Measurements from ENCODE around the gene JARID2. TPM values are rescaled to one million over a fixed set of nuclear protein-coding genes. Genes with fewer than 3 reads are reported as not detected.

The JARID2 gene
- polyA plus RNA-seq, 1 donor (not counting 4 experiments of a cell fraction or from before 2014, with no cell fraction given): 11.0 TPM

GRCh38 chr6:15382089-15382488 is 136.2 kb downstream of the JARID2 start:
- no peak for DNase-seq (ENCODE audit: low read depth, low spot score)
- Histone ChIP-seq H3K4me2 (ENCODE audit: control insufficient read depth, extremely low read depth, insufficient read depth, low read depth, low read length) (no peak overlapping the region), H3K9me3 (ENCODE audit: control insufficient read depth, low read depth, low read length) (no peaks in the 10 kb centered on the region), H2AFZ (ENCODE audit: control insufficient read depth, low read length) (no peak overlapping the region), H3K36me3 (ENCODE audit: control insufficient read depth in 2 of 2, extremely low read depth in 1 of 2, insufficient read depth in 2 of 2, low read length in 2 of 2) (peaks cover 0 to 6% of the 10 kb centered on the region in 2 experiments), H3K4me3 (ENCODE audit: control insufficient read depth in 2 of 3, extremely low read depth in 1 of 3, insufficient read depth in 2 of 3, low read depth in 1 of 3, low read length in 3 of 3) (no peak overlapping the region), H3K4me1 (ENCODE audit: control insufficient read depth, extremely low read depth, insufficient read depth, low read length) (peaks cover 25% of the 10 kb centered on the region), H3K79me2 (ENCODE audit: control insufficient read depth, insufficient read depth, low read length) (peaks cover 92% of the 10 kb centered on the region), H4K20me1 (ENCODE audit: control insufficient read depth, extremely low read depth, insufficient read depth, low read length) (peaks cover 10% of the 10 kb centered on the region), H3K27ac (ENCODE audit: control insufficient read depth, insufficient read depth, low read length) (no peak overlapping the region), H3K27me3 (ENCODE audit: control insufficient read depth, extremely low read depth, insufficient read depth, low read length) (no peaks in the 10 kb centered on the region), H3K9ac (ENCODE audit: control insufficient read depth, extremely low read depth, insufficient read depth, low read length) (no peak overlapping the region), H3K9me1 (ENCODE audit: control insufficient read depth, extremely low read depth, insufficient read depth, low read length) (peaks cover 3% of the 10 kb centered on the region)
- FAIRE-seq: no peak
- dilution Hi-C loops (cut with MboI; ENCODE audit: extremely low pct_ligation_motif_present, low sequenced_read_pairs): no loop called here
- TF ChIP-seq EZH2 (IDR thresholded peaks at IDR 0.05; ENCODE audit: low read length): no peak
- TF ChIP-seq CTCF (optimal IDR thresholded peaks at IDR 0.05 in 1 of 3, IDR thresholded peaks at IDR 0.05 in 1 of 3, conservative IDR thresholded peaks at IDR 0.05 in 1 of 3; ENCODE audit: extremely low read depth in 1 of 3, insufficient read depth in 2 of 3, low read length in 3 of 3): no peak

- peaks cover 0 to 6% of the 10 kb centered on the region in 2 experiments for H3K36me3 ChIP-seq (ENCODE audit: control insufficient read depth in 2 of 2, extremely low read depth in 1 of 2, insufficient read depth in 2 of 2, low read length in 2 of 2)
- DNase-seq (ENCODE audit: low read depth, low spot score) (no peak), FAIRE-seq (no peak)
- TF ChIP-seq CTCF (optimal IDR thresholded peaks at IDR 0.05 in 1 of 3, IDR thresholded peaks at IDR 0.05 in 1 of 3, conservative IDR thresholded peaks at IDR 0.05 in 1 of 3; ENCODE audit: extremely low read depth in 1 of 3, insufficient read depth in 2 of 3, low read length in 3 of 3): no peak
- peaks cover 25% of the 10 kb centered on the region for H3K4me1 ChIP-seq (ENCODE audit: control insufficient read depth, extremely low read depth, insufficient read depth, low read length)
- peaks cover 92% of the 10 kb centered on the region for H3K79me2 ChIP-seq (ENCODE audit: control insufficient read depth, insufficient read depth, low read length)
- no peak overlapping the region for H2AFZ ChIP-seq (ENCODE audit: control insufficient read depth, low read length)
- H3K9me1 ChIP-seq (ENCODE audit: control insufficient read depth, extremely low read depth, insufficient read depth, low read length): peaks cover 3% of the 10 kb centered on the region
- dilution Hi-C loops (cut with MboI; ENCODE audit: extremely low pct_ligation_motif_present, low sequenced_read_pairs): no loop called here
- H3K27ac ChIP-seq (ENCODE audit: control insufficient read depth, insufficient read depth, low read length): no peak overlapping the region
- peaks cover 9% of the 10 kb centered on the region for H4K20me1 ChIP-seq (ENCODE audit: control insufficient read depth, extremely low read depth, insufficient read depth, low read length)
- H3K4me2 ChIP-seq (ENCODE audit: control insufficient read depth, extremely low read depth, insufficient read depth, low read depth, low read length): no peak overlapping the region
- no peak overlapping the region for H3K9ac ChIP-seq (ENCODE audit: control insufficient read depth, extremely low read depth, insufficient read depth, low read length)
- no peaks in the 10 kb centered on the region for H3K9me3 ChIP-seq (ENCODE audit: control insufficient read depth, low read depth, low read length)
- no peaks in the 10 kb centered on the region for H3K27me3 ChIP-seq (ENCODE audit: control insufficient read depth, extremely low read depth, insufficient read depth, low read length)
- H3K4me3 ChIP-seq (ENCODE audit: control insufficient read depth in 2 of 3, extremely low read depth in 1 of 3, insufficient read depth in 2 of 3, low read depth in 1 of 3, low read length in 3 of 3): no peak overlapping the region
Measured at GRCh38 chr6:15382712-15383111, 136.8 kb downstream of the JARID2 start.

All from keratinocyte (primary cell).